NT2/D1 (cell line): Measurements from ENCODE around the gene GPM6B.

Experiments
- SUZ12 ChIP-seq: IDR thresholded peaks from 2 replicates; pipeline ENCODE4 v1.6.1; 2011; ENCODE audit not compliant: insufficient read length, insufficient read depth; ENCODE audit errors: extremely low read depth
- YY1 ChIP-seq: IDR thresholded peaks from 2 replicates; pipeline ENCODE4 v1.6.1; 2011; ENCODE audit not compliant: insufficient read length, insufficient read depth
- ZNF274 ChIP-seq: IDR thresholded peaks from 2 replicates; pipeline ENCODE4 v1.6.1; 2011; ENCODE audit warnings: mild to moderate bottlenecking, low read depth, low read length

- TF ChIP-seq ZNF274, result no peak
- no peak for TF ChIP-seq YY1
- no peak for TF ChIP-seq SUZ12
Measured at GRCh38 chrX:13803116-13803515, 13.8 kb downstream of the GPM6B start.
